Measurements from ENCODE around the gene MDGA2. TPM values are rescaled to one million over a fixed set of nuclear protein-coding genes. Genes with fewer than 3 reads are reported as not detected.

Gene MDGA2
- total RNA-seq, 1 donor from 2014 or later = 1.3 TPM

DNA sequence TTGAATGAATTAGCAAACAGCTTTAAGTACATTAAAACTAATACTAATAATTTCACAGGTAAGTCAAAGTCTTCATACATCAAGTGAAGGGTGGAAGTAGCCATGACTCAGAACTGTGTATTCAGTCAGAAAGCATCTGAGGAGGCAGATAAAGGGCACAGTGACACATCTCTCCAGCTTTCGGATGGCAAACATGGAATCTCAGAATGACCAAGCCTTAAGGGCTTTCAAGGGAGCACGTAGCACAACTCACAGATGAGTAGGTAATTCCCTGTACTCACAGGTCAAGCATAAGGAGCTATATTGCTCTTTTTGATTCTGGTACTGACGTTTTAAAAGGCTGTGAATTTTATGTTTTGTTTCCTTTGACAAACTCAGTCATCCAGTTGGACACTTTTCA lies 56.0 kb downstream of the MDGA2 start:
- Mint-ChIP-seq H3K27me3 (no peaks in the 10 kb centered on the region), H3K36me3 (no peaks in the 10 kb centered on the region)
- TF ChIP-seq, protein P1, sequence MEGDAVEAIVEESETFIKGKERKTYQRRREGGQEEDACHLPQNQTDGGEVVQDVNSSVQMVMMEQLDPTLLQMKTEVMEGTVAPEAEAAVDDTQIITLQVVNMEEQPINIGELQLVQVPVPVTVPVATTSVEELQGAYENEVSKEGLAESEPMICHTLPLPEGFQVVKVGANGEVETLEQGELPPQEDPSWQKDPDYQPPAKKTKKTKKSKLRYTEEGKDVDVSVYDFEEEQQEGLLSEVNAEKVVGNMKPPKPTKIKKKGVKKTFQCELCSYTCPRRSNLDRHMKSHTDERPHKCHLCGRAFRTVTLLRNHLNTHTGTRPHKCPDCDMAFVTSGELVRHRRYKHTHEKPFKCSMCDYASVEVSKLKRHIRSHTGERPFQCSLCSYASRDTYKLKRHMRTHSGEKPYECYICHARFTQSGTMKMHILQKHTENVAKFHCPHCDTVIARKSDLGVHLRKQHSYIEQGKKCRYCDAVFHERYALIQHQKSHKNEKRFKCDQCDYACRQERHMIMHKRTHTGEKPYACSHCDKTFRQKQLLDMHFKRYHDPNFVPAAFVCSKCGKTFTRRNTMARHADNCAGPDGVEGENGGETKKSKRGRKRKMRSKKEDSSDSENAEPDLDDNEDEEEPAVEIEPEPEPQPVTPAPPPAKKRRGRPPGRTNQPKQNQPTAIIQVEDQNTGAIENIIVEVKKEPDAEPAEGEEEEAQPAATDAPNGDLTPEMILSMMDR (conservative IDR thresholded peaks at IDR 0.05) = no peak

GRCh38 chr14:47606566-47606965 lies 68.8 kb downstream of the MDGA2 start:
- H3K27me3 Mint-ChIP-seq = no peaks in the 10 kb centered on the region
- TF ChIP-seq, protein P1 (conservative IDR thresholded peaks at IDR 0.05) = no peak
- DNase-seq (ENCODE audit: extremely low spot score, unreplicated experiment) = no peak
- no peaks in the 10 kb centered on the region for H3K36me3 Mint-ChIP-seq
- no peaks in the 10 kb centered on the region for H3K9me3 Mint-ChIP-seq
- H3K4me1 Mint-ChIP-seq (ENCODE audit: unreplicated experiment) = no peaks in the 10 kb centered on the region
- H3K27ac Mint-ChIP-seq = no peak overlapping the region
- H3K4me3 Mint-ChIP-seq = no peak overlapping the region

More for the DNA sequence above, 56.0 kb downstream of the MDGA2 start:
- H3K9me3 Mint-ChIP-seq = no peaks in the 10 kb centered on the region
- H3K4me3 Mint-ChIP-seq = no peak overlapping the region
- DNase-seq (ENCODE audit: extremely low spot score, unreplicated experiment) = no peak
- H3K27ac Mint-ChIP-seq = no peak overlapping the region
- H3K4me1 Mint-ChIP-seq (ENCODE audit: unreplicated experiment) = no peaks in the 10 kb centered on the region

DNA sequence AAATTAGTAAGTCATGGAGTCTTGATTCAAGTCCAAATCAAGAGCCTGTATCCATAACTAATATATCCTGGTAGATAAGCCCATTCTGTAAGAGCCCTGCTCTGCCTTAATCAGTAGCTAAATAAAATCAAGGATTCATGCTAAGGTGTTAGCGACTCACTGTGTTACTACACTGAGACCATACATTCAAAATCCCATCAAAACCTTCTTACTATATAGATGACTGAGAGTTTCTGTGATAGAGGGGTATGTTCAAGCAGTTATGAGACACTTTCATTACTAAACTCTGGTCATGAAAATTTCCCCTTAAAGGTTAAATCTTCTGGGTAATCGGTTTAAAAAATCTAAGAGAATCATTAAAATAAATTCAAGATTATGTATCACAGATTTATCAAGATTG lies 78.5 kb downstream of the MDGA2 start:
- Mint-ChIP-seq H3K27me3 (no peaks in the 10 kb centered on the region), H3K36me3 (no peaks in the 10 kb centered on the region), H3K4me3 (no peak overlapping the region), H3K9me3 (peaks cover 2% of the 10 kb centered on the region), H3K27ac (no peak overlapping the region), H3K4me1 (ENCODE audit: unreplicated experiment) (no peaks in the 10 kb centered on the region)
- DNase-seq (ENCODE audit: extremely low spot score, unreplicated experiment) = no peak
- TF ChIP-seq, protein P1 (conservative IDR thresholded peaks at IDR 0.05) = no peak

DNA sequence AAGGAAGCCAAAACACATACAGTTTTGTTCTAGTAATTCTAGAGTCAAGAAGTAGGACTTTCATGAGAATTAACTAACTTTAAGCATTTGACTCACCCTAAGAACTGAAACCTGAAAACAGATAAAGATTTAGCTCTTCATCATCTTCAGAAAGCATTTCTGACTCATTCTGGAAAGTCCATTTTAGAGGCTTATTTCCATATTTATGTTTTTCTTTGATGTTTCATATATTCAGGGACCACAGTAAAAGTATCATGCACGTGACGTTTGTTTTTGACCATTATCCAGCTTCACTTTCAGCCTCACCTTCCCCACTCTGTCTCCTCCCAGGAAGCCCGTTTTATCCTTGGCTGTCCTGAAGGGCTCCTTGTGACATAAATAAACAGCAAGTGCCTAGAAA lies 79.2 kb downstream of the MDGA2 start:
- Mint-ChIP-seq H3K36me3 (no peaks in the 10 kb centered on the region), H3K4me1 (ENCODE audit: unreplicated experiment) (no peaks in the 10 kb centered on the region), H3K9me3 (peaks cover 4% of the 10 kb centered on the region), H3K4me3 (no peak overlapping the region), H3K27ac (no peak overlapping the region), H3K27me3 (no peaks in the 10 kb centered on the region)
- TF ChIP-seq, protein P1 (conservative IDR thresholded peaks at IDR 0.05) = no peak
- no peak for DNase-seq (ENCODE audit: extremely low spot score, unreplicated experiment)

DNA sequence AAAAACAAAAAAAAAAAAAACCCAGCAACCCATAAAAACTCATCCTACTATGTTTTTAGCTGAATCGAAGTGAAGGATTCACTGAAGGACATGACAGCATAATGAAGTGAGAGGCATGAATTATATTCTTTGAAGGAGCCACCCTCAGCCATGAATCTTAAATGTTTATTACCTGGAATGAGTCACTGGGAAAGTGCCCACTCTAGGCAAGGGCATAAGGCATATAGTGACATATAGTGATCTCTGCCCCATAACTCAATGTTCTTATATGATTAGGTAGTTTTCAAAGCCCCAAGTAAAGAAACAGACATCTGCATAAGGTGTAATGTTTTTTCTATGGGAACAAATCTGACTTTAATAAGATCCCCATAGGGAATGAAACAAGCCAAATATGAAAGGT lies 79.9 kb downstream of the MDGA2 start:
- peaks cover 4% of the 10 kb centered on the region for H3K9me3 Mint-ChIP-seq
- no peaks in the 10 kb centered on the region for H3K4me1 Mint-ChIP-seq (ENCODE audit: unreplicated experiment)
- DNase-seq (ENCODE audit: extremely low spot score, unreplicated experiment) = no peak
- H3K4me3 Mint-ChIP-seq = no peak overlapping the region
- H3K36me3 Mint-ChIP-seq = no peaks in the 10 kb centered on the region
- TF ChIP-seq, protein P1 (conservative IDR thresholded peaks at IDR 0.05) = no peak
- H3K27ac Mint-ChIP-seq = no peak overlapping the region
- H3K27me3 Mint-ChIP-seq = no peaks in the 10 kb centered on the region
